ENCODE data around the gene KMT2C.
A peak's percentile ranks its signal among the peaks of the same experiment; 100 is the strongest.

The KMT2C gene

DNA sequence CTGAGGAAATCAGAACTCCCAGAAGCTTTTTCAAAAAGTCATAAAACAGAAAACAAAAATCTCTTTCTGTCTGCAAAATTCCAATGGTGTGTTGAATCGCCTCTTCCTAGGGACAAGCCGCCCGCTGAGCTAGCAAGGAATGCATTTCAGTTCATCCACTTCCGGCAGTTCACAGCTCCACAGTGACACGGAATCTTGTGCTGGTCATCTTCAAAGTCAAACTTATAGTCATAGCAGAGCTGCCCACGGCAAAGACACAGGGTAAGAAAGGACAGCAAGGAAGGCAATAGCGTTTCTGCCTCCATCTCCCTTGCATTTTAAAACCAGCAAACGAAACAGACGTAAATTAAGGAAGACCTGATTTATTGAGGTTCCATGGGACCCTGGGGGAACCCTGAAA is 299.1 kb downstream of the KMT2C start:
- peak; percentile 3 for DNase-seq

- no peak for DNase-seq
These were observed 302.0 kb downstream of the KMT2C start for GRCh38 chr7:152133804-152134203.

DNA sequence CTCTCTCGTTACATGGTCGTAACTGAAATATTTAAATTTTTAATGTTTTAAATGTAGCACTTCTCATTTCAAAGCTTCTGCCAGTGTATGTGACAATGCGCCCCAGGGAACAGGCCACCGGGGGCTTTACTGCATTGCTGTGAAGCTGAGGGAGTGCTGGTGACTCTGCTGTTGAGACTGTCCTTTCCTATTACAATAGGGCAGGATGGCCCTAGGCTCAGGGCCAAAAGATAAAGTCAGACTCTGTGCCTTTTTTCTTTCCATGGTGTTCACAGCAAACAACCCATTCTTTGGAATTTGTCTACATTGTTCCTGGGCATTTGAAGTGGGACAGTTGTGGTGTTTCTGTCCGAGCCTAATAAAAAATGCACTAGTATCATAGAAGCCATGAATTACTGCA is 303.0 kb downstream of the KMT2C start:
- no peak for DNase-seq

GRCh38 chr7:152131981-152132494 is 303.8 kb downstream of the KMT2C start:
- DNase-seq: no peak

DNA sequence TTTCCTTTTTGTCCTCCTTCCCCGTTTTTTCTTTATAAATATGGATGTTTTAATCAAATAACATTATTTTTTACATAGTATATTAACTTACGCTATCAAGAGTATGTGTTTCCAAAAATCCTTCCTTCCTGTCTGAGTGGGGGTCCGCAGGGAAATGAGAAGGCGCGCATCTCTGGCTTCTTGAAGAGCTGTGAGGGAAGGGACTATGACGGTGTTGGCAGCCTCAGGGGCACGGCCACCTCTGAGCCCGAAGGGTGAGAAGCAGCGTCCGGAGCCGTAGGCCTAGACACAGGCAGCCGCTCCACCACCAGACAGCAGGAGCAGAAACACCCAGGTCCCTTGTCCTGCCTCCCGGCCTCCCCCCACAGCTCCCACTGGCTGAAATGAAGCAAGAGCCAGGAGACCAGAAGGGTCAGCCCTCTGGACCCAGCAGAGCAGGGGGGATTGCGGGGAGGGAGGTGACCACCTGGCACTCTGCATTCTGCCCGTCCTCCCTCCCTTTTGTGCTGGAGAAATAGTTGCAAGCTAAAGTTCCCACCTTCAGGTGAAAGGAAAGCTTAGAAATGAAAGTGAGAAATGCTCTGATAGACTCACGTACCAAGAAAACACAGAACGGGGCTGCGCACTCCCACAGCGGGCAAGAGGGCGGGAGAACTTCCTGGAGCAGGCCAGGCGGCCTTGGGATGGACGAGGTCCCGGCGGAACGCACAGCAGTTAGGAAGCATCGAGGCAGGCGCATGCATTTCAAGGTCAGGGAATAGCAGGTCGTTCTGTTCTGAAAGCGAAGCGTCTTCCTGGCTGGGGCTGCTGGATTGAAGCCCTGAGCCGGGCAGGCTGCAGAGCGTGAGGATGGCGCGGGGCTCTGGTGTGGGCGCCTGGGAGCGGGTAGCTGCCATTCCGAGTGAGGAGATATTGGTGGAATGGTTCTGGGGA is 304.9 kb downstream of the KMT2C start:
- no peak for DNase-seq

DNA sequence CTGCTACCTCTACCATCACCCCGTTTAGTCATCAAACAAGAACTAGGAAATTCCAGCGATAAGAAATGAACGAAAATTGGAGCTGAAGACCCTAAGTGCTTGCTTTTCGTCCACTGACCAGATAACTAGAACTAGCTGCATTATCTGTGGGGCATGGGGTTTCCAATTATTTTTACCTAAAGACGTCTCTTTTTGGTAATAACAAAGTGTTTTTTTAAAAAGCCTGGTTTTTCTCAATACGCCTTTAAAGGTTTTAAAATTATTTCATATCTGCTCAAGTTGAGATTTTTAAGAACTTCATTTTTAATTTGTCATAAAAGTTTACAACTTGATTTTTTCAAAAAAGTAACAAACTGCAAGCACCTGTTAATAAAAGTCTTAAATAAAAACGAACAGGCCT is 306.1 kb downstream of the KMT2C start:
- no peak for DNase-seq

- DNase-seq: no peak
These were observed 306.9 kb downstream of the KMT2C start for GRCh38 chr7:152128741-152129461.

GRCh38 chr7:152128252-152128651 is 307.6 kb downstream of the KMT2C start:
- DNase-seq: no peak

DNA sequence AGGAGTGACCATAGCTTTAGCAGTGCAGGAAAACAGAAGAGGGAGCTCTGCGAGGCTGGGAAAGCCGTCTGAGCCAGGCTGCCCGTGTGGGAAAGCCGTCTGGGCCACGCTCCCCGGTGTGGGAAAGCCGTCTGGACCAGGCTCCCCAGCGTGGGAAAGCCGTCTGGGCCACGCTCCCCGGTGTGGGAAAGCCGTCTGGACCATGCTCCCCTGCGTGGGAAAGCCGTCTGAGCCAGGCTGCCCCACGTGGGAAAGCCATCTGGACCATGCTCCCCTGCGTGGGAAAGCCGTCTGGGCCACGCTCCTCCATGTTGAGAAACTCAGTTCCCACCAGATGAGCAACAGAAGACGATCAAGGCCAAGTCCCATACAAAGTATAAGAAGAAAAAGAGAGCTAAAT is 308.6 kb downstream of the KMT2C start:
- DNase-seq: no peak

GRCh38 chr7:152126741-152127140 is 309.1 kb downstream of the KMT2C start:
- no peak for DNase-seq

DNA sequence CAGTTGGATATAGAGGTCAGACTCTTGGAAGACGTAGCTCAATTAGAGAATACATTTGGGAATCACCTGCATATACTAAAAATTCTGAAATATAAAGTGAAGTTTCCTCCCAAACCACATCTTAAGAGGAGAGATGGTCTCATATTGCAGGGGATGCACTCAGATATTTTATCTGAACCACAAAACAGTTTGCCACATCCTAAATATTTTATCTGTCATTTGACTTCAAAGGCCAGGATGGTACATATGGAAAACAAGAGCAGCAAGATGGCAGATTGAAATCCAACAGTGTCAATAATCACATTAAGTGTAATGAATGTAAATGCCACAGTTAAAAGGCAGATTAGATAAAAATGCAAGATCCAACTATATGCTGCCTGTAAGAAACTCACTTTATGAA is 313.3 kb downstream of the KMT2C start:
- DNase-seq: no peak

DNA sequence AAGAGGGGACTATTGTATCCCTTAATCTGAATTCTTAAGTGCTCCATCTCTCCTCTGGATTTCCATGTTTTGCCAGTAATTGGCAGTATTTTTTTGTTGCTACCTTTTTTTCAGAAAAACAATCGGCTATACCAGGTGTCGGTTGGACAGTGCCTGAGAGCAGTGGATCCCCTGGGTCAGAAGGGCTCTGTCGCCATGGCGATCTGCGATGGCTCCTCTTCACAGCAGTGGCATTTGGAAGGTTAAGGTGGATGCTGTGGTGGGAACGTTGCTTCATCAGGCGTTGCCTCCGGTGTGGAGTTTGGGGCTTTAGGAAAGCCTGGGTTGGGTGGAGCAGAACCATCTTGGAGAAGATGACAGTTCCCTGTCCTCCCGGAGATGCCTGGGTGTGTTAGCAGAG is 314.4 kb downstream of the KMT2C start:
- DNase-seq: no peak

- DNase-seq: no peak
These were observed 315.0 kb downstream of the KMT2C start for GRCh38 chr7:152120776-152121175.

DNA sequence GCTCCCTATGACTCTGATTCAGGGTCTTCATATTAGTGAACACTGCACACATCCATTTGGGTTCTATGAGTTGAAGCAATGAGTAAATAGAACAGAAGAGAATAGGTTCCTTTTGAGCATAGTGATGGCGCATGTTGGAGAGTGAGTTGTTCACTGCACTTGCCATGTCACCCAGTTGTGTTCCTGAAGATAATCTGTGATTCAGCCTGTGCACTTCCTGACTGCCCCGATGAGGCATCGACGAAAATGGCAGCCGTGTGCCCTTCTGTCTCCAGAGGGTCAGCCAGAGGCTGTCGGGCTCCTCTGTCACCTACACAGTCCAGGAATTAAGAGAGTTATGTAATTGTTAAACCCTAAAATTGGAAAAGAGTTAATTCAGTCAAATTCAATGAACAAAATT is 315.6 kb downstream of the KMT2C start:
- no peak for DNase-seq

DNA sequence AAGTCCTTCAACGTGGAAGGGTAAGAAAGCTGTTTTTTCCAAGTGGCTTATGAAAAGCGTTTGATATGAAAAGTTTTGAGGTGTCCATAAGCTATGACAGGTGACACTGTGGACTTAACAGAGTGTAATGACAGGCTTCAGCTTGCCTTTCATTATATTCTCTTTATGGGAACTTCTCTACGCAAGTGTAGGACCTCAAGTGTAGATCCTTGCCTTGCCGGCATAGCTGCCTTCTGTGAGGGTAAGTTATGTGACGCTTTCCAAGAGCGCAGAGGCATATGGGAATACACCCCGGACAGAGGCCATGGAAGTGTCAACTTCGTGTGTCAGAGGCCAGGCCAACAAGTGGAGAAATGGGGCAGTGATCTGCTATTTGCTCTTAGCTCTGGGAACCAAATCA is 318.4 kb downstream of the KMT2C start:
- DNase-seq: no peak

DNA sequence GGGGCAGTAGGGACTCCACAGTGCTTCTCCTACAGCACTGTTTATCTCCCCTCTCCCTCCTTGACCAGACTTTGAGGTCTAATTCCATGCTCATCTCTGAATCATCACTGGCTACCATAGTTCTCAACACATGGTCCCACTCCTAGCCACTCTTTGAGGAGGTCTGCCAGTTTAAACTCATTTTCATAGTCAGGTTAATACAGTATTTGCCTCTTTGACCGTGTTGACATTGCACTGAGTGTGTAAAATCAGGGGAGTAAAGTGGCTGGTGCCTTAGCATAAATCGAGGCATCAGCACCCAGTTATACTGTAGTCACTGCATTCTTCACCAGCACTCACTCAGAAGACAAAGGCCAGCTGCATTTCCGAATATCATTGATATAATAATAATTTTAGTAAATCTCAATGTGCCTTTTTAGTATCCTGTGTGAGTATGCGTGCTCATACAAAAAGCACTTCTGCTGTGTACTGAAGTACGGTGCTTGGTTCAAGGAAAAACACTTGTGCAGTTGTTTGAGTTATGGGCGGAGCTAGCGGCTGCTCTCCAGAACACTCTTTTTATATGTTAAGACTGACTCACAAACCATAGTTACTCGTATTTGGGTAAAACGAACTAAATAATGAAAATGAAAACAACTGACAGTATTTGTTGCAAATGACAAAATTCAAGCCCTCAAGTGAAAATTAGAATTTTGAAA is 320.6 kb downstream of the KMT2C start:
- no peak for DNase-seq

- no peak for DNase-seq
These were observed 323.0 kb downstream of the KMT2C start for GRCh38 chr7:152112829-152113228.

GRCh38 chr7:152108359-152108758 is 327.4 kb downstream of the KMT2C start:
- DNase-seq: no peak

- DNase-seq: no peak
These were observed 327.9 kb downstream of the KMT2C start for GRCh38 chr7:152107945-152108344.

- no peak for DNase-seq
These were observed 328.8 kb downstream of the KMT2C start for GRCh38 chr7:152106990-152107389.

DNA sequence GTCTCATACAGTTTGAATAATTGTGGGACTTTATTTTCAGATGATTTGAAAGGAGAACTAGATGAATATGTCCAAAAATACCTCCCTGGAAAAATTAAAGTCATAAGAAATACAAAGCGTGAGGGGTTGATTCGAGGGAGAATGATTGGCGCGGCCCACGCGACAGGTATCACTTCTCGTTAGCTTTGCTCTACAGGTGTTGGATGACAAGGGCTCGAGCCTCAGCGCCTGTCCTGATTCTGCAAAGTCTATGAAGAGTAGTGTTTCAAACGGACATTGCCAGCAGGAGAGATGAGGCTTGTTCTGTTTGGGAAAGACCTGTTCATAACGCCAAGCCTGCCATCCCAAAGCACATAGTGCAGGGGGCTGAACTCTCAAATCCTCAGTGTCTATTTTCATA is 330.6 kb downstream of the KMT2C start:
- DNase-seq: no peak

DNA sequence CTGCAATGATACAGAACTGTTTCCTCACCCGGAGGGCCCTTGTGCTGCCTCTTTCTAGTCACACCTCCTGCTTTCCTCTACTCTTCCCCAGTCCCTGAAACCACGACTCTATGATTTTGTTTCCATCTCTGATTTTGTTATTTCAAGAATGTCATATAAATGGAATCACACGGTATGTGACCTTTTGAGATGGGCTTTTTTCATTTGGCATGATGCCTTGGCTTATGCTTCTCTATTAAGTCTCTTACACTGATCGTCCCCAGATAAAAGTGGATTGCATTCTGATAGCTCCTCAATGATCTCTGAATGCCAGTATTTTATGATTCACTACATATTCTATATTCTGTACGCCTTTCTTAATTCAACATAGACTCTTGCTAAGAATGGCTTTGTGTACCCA is 332.1 kb downstream of the KMT2C start:
- DNase-seq: no peak

DNA sequence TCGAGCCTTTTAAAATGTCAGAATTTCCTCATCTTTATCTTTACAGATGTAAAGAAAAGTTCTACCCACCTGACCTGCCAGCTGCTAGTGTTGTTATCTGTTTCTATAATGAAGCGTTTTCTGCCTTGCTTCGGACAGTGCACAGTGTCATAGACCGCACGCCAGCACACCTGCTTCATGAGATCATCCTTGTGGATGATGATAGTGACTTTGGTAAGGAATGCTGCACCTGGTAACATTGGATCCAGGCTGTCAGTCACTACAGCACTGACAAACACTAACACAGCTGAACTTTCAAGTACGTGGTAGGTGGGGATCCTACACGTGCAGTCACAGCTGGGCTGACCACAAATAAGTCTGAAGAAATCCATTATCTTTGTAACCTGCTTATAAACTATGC is 332.7 kb downstream of the KMT2C start:
- no peak for DNase-seq
